NCI-H345 treated with DMSO at 0.1 percent for 48 hours (cell line): Measurements from ENCODE around the gene NEDD4L.

Experiments used
- DNase-seq: peaks from one replicate; lab custom pipeline; 2025; ENCODE audit not compliant: unreplicated experiment; lab: John Stamatoyannopoulos, UW

Gene NEDD4L

DNA sequence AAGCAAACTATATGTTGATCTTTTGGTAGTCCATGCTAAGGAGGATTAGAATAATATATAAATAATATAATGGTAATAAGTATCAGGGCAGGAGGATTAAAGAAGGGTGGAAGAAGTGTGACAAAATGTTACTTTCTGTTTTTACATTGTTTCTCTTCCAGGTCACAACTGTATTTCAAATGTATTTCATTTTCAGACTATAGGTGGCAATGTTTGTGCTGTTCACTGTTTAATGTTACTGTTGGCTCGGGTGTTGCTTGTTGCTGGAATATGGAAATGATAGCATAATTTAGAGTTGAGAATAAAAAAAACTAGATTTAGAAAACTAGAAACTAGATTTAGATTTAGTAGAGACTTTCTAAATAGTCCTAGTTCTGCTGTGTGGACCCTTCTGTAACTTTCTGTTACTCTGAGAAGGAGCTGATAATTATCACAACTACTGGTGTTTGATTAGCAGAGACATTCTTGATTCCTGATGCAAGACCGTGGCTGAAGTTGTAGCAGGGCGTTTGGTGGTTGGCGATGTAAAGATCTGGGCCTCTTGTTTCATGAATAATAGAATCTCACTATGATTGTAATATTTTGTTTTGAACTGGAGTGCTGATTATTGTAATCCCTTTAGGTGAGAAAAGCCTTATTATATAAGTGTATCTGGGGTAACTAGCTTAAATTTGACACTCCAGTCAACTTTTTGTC lies 7.9 kb downstream of the NEDD4L start:
- no peak for DNase-seq

DNA sequence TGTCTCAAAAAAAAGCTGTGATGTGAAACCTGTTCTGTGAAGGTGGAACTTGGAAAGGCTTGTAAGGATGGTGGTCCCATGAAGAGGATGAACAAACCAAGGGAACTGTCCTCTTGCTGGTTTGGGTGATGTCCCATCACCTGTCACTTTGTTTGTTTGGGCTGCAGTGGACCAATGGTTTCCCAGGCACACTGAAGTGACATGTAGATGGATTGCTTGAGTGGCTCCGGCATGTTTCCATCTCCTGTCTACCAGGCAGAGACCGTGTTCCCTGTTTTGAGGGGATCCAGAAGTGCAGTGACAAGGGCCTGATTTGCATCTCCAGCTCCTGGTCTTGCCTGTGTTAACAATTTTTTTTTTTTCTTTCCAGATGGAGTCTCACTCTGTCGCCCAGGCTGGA lies 8.9 kb downstream of the NEDD4L start:
- no peak for DNase-seq

GRCh38 chr18:58054041-58054781 lies 10.2 kb downstream of the NEDD4L start:
- no peak for DNase-seq

- DNase-seq = no peak
These were observed 12.0 kb downstream of the NEDD4L start for GRCh38 chr18:58055890-58056558.

DNA sequence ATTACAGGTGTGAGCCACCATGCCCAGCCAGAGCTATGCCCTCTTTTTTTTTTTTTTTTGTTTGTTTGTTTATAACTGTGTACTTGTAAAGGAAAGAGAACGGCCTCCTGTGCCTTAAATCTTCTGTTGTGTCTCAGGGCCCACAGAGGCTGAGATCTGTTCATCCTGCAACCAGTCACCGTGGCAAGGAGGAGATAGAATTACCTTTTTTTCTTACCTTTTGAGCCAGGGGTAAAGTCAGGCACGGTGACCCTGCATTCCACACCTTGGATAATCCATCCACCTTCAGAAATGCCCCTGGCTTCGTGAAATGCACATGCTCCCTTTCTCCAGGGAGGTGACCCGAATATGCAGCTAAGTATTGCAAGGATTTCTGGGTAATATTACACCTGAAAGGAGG lies 12.8 kb downstream of the NEDD4L start:
- no peak for DNase-seq

DNA sequence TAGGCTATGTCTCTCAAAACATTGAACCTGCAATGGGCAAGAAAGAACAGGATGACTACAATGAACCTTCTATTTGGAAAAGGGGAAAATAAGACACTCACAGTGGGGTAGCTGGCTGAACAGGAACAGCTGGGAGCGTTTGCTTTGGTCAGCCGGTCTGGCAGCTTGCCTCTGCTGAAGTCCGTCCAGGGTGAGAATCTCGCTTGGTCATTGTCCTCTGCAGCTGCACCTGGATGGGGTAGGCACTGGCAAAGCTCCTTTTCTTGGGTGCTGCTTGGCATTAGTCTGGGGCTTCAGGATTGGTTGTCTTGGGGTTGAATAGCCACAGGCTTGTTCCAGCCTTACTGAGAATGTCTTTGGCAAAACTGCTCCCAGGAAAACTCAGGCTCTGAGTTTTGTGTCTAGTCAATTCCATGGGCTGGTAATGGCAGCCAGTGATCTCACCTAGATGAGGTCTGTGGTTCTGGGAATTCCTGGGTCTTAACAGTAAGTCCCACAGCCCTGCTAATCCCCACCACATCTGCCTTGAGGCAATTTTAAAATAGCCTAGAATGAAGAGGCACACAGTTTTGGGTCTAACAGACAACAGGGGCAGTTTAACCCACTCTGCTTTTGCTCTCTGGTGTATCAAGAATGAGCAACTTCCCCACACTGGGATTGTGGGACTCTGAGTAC lies 13.4 kb downstream of the NEDD4L start:
- DNase-seq = no peak

- DNase-seq = no peak
These were observed 14.7 kb downstream of the NEDD4L start for GRCh38 chr18:58058720-58059119.

- no peak for DNase-seq
These were observed 16.2 kb downstream of the NEDD4L start for GRCh38 chr18:58060254-58060653.

DNA sequence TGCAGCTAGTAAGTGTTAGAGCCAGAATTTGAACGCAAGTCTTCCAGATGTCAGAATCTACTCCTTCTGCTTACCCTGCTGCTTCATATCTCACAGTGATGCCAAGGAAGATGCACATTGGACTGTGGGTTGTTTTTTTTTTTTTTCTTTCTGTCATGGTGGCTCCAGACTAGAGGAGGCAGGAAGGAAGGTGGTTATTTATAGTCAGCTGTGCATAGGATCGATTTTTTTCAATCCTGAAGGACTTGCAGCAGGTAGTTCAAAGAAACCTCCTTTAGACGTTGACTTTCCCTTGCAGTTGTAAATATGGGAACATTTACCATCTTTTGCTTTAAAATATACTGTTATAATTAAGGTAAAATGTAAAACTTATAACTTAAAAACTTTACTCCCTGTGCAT lies 17.3 kb downstream of the NEDD4L start:
- no peak for DNase-seq

GRCh38 chr18:58064406-58064998 lies 20.5 kb downstream of the NEDD4L start:
- no peak for DNase-seq

GRCh38 chr18:58065956-58066355 lies 21.9 kb downstream of the NEDD4L start:
- DNase-seq = no peak

DNA sequence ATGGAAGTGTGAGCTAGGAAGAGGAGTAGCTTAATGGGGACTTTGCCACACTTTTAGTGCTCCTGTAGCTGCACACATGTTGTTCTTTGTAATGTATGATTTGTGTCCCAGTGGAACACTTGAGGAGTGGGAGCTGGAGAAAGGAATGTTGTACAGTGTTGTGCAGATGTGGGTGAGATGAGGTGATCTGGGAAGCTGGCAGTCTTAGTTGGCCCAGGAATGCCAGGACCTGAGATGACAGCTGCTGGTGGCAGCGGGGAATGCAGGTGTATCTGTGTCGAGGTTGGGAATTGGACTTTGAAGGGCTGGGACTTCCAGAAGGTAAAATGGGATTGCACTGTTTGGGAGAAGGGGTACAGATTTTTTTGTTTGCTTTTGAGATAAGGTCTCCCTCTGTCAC lies 23.6 kb downstream of the NEDD4L start:
- DNase-seq = no peak

- no peak for DNase-seq
These were observed 25.1 kb downstream of the NEDD4L start for GRCh38 chr18:58069099-58069498.

GRCh38 chr18:58069721-58070292 lies 25.8 kb downstream of the NEDD4L start:
- DNase-seq = no peak

DNA sequence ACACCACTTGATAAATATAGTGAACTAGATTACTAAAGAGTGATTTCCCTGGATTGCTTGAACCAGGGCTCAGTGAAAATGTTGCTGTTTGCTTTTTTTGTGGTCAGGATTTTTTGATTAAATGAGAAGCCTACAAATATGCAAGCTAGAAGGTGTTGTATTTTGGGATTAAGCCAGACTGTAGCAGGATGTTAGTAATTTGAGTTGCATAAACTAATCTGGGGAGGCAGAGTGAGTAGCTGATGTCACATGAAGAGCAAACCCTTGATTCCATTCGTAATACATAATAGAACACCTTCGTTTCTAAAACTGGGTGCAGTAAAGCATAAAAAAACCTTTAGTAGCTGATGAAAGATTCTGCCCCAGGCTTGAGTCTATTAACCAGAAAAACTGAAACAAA lies 32.0 kb downstream of the NEDD4L start:
- DNase-seq = no peak

DNA sequence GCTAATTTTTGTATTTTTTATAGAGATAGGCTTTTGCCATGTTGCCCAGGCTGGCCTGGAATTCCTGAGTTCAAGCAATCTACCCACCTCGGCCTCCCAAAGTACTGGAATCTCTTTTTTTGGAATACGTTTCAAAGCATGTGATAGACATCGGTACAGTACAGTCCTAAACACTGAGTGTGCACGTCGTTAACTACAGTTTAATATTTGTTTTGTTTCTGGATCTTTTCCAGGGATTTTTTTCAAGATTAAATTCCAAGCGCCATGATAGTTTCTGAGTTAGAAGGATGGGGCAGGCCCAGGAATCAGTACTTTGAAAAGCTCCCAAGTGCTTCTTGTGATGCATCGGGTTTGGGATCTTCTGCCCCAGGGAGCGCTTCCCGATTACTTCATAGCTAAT lies 33.3 kb downstream of the NEDD4L start:
- DNase-seq = no peak

- no peak for DNase-seq
These were observed 35.0 kb downstream of the NEDD4L start for GRCh38 chr18:58078889-58079573.

DNA sequence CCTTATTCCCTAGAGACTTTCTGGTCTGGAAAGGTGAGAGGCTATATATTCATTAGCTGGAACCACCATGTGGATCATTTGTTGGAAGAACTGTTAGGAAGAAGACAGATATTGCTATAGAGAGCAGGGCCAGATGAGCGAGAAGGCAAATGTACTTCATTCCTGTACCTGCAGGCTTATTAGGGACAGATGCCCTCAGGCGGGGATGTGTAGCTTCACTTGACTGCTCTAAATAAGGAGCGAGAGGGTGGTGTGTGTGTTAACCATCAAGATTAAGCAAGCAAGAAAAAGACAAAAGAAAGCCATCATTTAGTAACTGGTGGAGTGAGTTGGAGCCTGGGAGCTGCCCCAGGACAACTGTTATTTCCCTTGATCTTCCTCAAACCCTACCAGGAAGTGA lies 36.4 kb downstream of the NEDD4L start:
- DNase-seq = no peak

DNA sequence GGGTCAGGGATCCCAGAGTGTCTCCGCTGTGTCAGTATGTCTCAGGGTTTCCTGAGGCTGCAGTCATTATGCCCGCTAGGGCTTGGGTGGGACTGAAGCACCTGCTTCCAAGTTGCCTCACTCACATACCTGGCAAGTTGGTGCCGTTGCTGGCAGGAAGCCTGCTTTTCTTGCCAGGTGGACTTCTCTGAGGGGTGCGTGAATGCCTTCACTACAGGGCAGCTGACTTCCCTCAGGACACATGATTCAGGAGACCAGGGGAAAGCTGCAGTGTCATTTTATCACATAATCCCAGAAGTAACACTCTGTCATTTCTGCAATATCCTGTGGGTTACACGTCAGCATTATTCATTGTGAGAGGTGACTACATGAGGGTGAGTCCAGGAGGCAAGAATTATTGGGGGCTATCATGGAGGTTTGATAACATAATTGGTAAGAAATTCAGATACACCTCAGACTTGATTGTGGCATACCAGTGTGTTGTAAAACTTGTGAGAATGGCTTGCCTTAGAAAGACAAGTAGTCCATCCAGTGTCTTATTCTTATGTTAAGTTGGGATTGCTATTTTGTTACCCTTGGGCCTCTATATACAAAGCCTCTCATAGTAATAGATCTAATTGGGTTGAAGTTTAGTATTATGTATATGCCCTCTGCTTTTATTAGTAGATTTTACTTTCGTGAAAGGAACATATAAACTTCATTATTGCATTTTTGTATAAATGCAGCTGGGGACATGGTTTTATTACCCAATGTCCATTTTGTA lies 44.1 kb downstream of the NEDD4L start:
- no peak for DNase-seq

DNA sequence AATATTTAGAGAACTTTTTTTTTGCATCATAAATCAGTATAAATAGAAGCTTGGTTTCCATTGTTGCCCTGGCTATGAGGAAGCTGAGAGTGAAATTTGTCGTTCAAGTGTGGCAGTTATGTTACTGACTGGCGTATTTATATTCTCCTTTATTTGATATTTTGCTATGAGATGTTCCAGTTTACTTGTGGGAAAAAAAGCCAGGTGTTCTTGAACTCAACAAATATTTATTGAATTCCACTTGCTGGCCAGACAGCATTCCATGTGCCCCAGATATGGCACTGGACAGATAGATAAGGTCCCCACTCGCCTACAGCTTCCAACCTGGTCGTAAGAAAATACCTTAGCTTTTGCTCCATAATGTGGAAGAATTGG lies 44.7 kb downstream of the NEDD4L start:
- DNase-seq = no peak
